Measurements from ENCODE around the gene SYT7. TPM values are rescaled to one million over a fixed set of nuclear protein-coding genes. Genes with fewer than 3 reads are reported as not detected.

The SYT7 gene
- total RNA-seq, 1 donor from 2014 or later: 3.4 TPM

- no peak for DNase-seq (ENCODE audit: extremely low spot score in 2 of 2)
- Histone ChIP-seq H3K27ac (no peak overlapping the region), H3K4me3 (no peak overlapping the region), H3K27me3 (no peaks in the 10 kb centered on the region), H3K9me3 (no peaks in the 10 kb centered on the region), H3K4me1 (peaks cover 12% of the 10 kb centered on the region), H3K36me3 (no peaks in the 10 kb centered on the region)
- intact Hi-C loops (cut with DNase I): loop anchor here (10.0 kb wide), 1 partner anchor 69 kb away; no protein-coding TSS in a partner anchor
- TF ChIP-seq POLR2AphosphoS5 (IDR thresholded peaks at IDR 0.05; ENCODE audit: insufficient read depth in 1 of 2, low read depth in 1 of 2) (no peak), CTCF (IDR thresholded peaks at IDR 0.05) (no peak), POLR2A (IDR thresholded peaks at IDR 0.05) (no peak)
These were observed 66.6 kb downstream of the SYT7 start for GRCh38 chr11:61514050-61514917.

- H3K36me3 ChIP-seq: no peaks in the 10 kb centered on the region
- no peak overlapping the region for H3K4me3 ChIP-seq
- no peak for DNase-seq (ENCODE audit: extremely low spot score in 2 of 2)
- intact Hi-C loops (cut with DNase I): loop anchor here (10.0 kb wide), 1 partner anchor 68 kb away; no protein-coding TSS in a partner anchor
- no peaks in the 10 kb centered on the region for H3K9me3 ChIP-seq
- H3K27ac ChIP-seq: no peak overlapping the region
- H3K27me3 ChIP-seq: peaks cover 3% of the 10 kb centered on the region
- H3K4me1 ChIP-seq: peaks cover 20% of the 10 kb centered on the region
- no peak for TF ChIP-seq CTCF (IDR thresholded peaks at IDR 0.05)
These were observed 67.6 kb downstream of the SYT7 start for GRCh38 chr11:61513143-61513765.

GRCh38 chr11:61512435-61512834 lies 68.4 kb downstream of the SYT7 start:
- no peak overlapping the region for H3K4me3 ChIP-seq
- TF ChIP-seq POLR2AphosphoS5 (IDR thresholded peaks at IDR 0.05; ENCODE audit: insufficient read depth in 1 of 2, low read depth in 1 of 2) (no peak), POLR2A (IDR thresholded peaks at IDR 0.05) (no peak), CTCF (IDR thresholded peaks at IDR 0.05) (no peak)
- H3K4me1 ChIP-seq: peaks cover 25% of the 10 kb centered on the region
- no peaks in the 10 kb centered on the region for H3K36me3 ChIP-seq
- H3K9me3 ChIP-seq: no peaks in the 10 kb centered on the region
- no peak overlapping the region for H3K27ac ChIP-seq
- intact Hi-C loops (cut with DNase I): loop anchor here (10.0 kb wide), 1 partner anchor 68 kb away; no protein-coding TSS in a partner anchor
- no peak for DNase-seq (ENCODE audit: extremely low spot score in 2 of 2)
- peaks cover 8% of the 10 kb centered on the region for H3K27me3 ChIP-seq

GRCh38 chr11:61511383-61511782 lies 69.5 kb downstream of the SYT7 start:
- Histone ChIP-seq H3K27me3 (peaks cover 8% of the 10 kb centered on the region), H3K36me3 (no peaks in the 10 kb centered on the region), H3K27ac (peak overlapping the region; percentile 9), H3K4me1 (peaks cover 19% of the 10 kb centered on the region), H3K4me3 (no peak overlapping the region), H3K9me3 (no peaks in the 10 kb centered on the region)
- no peak for DNase-seq (ENCODE audit: extremely low spot score in 2 of 2)
- TF ChIP-seq POLR2A (IDR thresholded peaks at IDR 0.05): no peak
- TF ChIP-seq CTCF (IDR thresholded peaks at IDR 0.05): no peak
- no peak for TF ChIP-seq POLR2AphosphoS5 (IDR thresholded peaks at IDR 0.05; ENCODE audit: insufficient read depth in 1 of 2, low read depth in 1 of 2)
- intact Hi-C loops (cut with DNase I): loop anchor here (10.0 kb wide), 1 partner anchor 67 kb away; no protein-coding TSS in a partner anchor
